GM13977 (cell line): ENCODE data around the gene USP25.
"Not testable (repeated sequence)": the region's sequence is repeated elsewhere in the genome, so short reads cannot be mapped to it uniquely, and the experiment has no call there.

Experiments used
- DNase-seq: peaks from one replicate; pipeline ENCODE4 v3.0.0; 2012; ENCODE audit warnings: low spot score
- in situ Hi-C: fragments of 300-500 bp; cut with MboI; formaldehyde crosslinking; loops from one replicate; pipeline ENCODE4 v1.12.0; 2022; ENCODE audit warnings: low sequenced_read_pairs, low pct_unique_long_range_greater_than_20kb, mixed read lengths, inconsistent platforms; ENCODE audit not compliant: unreplicated experiment
- TF ChIP-seq, protein P1 (sequence below): IDR thresholded peaks from 2 replicates; pipeline ENCODE4 v1.5.1; 2012; ENCODE audit warnings: mild to moderate bottlenecking, control low read depth; ENCODE audit not compliant: insufficient read depth; ENCODE audit errors: extremely low read depth, missing control alignments

The USP25 gene

DNA sequence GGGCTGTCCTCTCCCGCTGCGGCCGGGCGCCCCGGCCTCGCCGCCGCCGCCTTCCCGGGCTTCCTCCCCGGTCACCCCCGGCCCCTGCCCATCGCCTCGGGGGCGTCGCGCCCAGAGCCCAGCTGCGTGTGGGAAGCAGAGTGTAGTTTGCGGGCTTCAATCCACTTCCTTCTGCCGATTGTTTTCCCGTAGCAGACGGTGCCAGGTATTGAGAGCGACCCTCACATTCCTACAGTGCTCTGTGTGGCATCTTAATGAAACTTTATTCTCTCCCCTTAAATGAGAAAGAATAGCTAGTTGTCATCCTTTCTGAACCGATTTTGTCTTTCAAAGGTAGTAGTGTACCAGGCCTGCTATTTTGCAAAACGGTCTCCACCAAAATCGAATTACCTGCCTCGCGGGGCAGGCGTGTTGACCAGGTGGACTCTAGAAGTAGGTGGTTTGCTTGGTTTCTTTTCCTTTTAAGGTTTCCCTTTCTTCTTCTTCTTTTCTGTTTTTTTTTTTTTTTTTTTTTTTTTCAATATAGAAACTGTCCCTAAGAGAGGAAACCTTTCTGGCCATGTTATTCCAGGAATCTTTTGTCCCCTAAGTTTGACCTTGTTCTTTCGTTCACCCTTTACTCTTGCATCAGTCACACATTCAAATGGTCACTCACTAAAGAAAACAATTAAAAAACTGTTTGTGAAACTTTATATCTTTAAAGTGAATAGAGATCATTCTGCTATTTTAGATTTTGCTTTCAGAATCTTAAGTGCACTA, 881 bp downstream of the USP25 start:
- TF ChIP-seq, protein P1, sequence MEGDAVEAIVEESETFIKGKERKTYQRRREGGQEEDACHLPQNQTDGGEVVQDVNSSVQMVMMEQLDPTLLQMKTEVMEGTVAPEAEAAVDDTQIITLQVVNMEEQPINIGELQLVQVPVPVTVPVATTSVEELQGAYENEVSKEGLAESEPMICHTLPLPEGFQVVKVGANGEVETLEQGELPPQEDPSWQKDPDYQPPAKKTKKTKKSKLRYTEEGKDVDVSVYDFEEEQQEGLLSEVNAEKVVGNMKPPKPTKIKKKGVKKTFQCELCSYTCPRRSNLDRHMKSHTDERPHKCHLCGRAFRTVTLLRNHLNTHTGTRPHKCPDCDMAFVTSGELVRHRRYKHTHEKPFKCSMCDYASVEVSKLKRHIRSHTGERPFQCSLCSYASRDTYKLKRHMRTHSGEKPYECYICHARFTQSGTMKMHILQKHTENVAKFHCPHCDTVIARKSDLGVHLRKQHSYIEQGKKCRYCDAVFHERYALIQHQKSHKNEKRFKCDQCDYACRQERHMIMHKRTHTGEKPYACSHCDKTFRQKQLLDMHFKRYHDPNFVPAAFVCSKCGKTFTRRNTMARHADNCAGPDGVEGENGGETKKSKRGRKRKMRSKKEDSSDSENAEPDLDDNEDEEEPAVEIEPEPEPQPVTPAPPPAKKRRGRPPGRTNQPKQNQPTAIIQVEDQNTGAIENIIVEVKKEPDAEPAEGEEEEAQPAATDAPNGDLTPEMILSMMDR = no peak
- in situ Hi-C loops = no loop called here
- DNase-seq = peak; percentile 29

DNA sequence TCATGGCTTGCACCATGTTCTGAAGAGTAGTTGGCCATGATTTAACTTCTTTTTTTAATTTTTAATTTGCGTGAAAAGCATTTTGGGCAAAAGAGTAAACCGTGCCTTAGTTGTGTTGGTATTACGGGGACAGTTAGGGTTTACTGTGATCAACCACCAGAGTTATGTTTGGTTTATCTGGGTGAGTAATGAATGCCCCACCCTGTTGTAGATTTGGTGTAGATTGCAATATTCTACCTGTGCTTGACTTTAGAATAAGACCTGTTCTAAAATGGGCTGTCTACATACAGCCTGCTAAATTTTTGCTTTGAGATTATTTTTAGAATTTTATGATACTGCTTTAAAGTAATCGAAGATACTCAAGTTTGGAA, 1.4 kb downstream of the USP25 start:
- TF ChIP-seq, protein P1 = no peak
- DNase-seq = peak; percentile 24
- in situ Hi-C loops = no loop called here

DNA sequence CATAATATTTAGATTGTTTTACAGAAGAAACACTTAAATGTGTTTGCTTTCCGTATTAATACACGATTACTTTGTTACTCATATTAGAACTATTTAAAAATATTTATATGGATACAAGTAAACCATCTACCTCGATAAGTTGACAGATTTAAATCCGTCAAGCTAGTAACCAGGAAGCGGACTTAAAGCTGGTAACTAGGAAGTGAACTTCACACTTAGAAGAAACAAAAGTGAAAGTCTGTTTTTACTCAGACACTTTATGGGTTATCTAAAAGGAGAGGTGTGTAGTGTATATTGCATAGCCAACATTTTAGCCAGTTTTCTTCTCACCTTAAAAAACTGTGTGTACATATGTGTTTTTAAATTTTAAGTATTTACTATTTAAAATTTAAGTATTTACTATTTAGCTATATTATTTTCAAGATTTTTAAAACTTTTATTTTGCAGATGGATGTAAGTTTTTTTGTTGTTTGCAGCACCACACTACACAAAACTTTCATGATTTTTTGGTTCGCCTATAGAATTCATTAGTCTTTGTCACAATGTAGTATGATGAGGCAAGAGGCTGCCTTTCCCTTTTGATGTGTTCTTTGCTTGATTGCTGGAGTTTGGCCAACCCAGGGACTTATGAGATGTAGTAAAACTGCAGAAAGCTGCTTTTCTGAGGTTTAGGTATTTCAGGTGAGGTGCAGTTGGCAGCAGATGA, 2.7 kb downstream of the USP25 start:
- TF ChIP-seq, protein P1 = no peak
- in situ Hi-C loops = no loop called here
- peak; percentile 75 for DNase-seq

DNA sequence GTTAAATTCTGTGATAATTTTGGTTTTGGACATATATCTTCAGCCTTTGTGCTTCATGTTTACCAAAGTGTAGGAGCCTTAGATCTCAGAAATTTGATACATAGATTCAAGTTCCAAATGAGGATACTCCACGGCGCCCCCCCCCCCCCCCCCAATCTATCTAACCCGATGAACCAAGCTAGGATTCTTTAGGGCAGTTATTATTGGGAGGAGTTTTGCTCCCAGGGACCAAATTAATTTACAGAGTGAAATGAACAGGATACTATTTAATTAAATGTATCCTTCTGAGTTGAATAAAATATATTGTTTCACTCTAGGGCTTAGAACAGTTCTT, 3.2 kb downstream of the USP25 start:
- TF ChIP-seq, protein P1 = no peak
- in situ Hi-C loops = no loop called here
- DNase-seq = no peak

DNA sequence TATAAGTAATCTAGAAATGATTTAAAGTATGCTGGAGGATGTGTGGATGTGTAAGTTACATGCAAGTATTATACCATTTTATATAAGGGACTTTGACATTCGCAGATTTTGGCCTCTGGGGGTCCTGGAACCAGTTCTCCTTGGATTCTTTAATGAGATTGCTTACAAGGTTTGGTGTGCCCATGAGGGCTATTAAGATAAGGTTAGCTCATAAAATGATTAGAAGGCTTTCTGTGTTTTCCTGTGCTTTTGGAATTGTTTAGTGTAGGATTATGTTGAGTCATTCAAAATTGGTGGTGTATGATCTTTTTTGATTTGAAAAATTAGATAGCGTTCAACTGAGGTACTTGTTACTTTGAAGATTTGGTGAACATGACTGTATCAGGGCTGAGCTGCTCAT, 5.6 kb downstream of the USP25 start:
- TF ChIP-seq, protein P1 = no peak
- in situ Hi-C loops = no loop called here
- no peak for DNase-seq

DNA sequence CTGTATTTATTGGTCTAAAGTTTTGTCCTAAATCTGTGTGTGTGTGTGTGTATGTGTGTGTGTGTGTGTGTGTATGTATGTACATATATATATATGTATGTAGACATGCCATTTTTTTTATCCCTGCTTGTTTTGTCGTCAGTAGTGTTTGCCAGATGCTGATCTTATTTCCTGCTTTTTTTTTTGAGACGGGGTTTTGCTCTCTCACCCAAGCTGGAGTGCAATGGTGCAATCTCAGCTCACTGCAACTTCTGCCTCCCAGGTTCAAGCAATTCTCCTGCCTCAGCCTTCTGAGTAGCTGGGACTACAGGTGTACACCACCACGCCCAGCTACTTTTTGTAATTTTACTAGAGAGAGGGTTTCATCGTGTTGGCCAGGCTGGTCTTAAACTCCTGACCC, 6.1 kb downstream of the USP25 start:
- DNase-seq, in situ Hi-C loops: not testable (repeated sequence)

DNA sequence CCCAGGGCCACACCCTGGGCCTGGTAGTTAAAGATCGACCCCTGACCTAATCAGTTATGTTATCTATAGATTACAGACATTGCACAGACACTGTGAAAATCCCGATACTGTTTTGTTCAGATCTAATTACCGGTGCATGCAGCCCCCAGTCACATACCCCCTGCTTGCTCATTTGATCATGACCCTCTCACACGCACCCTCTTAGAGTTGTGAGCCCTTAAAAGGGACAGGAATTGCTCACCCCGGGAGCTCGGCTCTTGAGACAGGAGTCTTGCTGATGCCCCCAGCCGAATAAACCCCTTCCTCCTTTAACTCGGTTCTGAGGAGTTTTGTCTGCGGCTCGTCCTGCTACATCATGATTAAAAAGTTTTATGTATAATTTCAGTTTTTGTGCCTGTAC, 9.0 kb downstream of the USP25 start:
- in situ Hi-C loops = not testable (repeated sequence)

More for the DNA sequence above, 9.0 kb downstream of the USP25 start:
- not testable (repeated sequence) for DNase-seq
